GM19467 (cell line): ENCODE data around the gene PAMR1.
"Not testable (repeated sequence)": the region's sequence is repeated elsewhere in the genome, so short reads cannot be mapped to it uniquely, and the experiment has no call there.

Source experiments
- ATAC-seq: cut with Tn5 transposase; IDR thresholded peaks from one replicate; pipeline ENCODE4 v1.9.1; 2021; ENCODE audit warnings: mild to moderate bottlenecking, moderate library complexity; ENCODE audit not compliant: unreplicated experiment

The PAMR1 gene

DNA sequence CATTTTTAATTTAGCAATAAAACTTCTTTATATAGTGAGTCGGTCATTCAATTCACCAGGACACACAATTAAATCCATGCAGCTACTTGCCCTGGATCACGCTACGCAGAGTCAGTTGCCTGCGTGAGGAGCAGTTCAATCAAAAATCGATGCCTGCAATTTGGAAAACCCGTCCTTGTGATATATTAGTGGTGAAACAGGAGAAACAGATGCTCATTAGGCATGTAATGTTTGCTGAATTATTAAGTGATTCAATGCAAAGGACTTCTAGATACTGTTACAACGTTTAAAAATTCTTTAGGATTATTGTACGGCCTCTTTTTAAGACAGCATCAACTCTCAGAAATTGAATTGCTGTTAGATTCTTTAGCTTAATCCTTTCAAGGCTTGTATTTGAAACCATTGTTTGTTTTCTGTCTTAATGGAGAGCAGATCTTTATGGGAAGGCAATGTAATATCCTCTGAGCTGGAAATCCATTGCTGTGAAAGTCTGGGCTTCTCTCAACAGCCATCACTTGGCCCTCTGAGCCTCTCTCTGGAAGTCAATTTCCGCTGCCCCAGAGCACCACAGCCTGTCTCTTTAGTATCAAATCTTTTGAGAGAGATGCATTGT, 20.1 kb upstream of the PAMR1 start:
- no peak for ATAC-seq

DNA sequence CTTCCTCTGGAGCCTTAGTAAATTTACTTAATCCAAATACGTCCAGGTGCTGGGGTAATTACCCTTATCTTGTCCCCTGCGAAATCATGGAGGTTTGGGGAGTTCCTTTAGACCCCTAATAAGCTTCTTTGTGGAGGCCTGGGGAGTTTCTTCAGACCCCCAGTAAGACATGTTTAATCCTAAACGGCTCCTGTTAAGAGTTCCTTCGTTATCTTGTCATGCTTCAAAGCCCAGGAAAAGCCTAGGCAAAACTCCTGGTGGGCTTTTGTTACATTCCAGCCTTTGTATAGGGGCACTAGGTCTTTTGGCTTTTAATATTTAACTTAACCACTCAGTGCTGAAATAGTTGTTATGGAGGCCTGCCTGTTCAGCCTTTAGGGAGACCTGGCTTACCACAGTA, 18.1 kb upstream of the PAMR1 start:
- no peak for ATAC-seq

DNA sequence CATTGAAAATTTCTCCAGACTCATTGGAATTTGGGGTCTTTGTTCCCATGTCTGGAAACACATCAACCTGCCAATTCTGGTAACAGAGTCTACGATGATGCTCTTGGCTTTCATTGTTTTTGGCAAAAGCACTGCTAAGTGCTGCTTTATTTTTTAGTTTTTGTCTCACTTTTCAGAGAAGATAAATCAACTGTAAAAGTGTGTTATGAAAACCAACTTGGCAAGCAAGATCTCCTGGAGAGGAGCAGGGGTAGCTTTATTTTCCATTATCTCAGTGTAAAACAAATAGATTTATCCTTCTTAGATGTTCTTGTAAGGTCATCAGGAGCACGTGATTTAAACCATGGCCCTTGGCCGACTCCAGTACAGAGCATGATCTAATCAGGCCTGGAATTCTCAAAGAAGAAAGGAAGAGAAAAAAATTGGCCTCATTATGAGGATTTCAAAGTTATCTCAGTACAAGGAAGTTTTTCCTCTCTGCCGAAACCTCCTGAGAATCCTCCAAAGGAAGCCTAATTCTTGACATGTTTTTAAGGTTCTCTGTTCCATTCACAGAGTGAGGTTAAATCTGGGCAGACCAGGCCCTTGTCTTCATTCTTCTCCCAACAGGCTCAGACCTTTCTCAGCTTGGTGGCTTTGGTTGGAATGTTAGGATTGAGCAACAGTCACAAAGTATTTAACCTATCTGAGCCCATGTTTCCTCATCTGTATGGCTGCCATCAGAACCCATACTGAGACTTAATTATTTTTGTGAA, 16.4 kb upstream of the PAMR1 start:
- no peak for ATAC-seq

DNA sequence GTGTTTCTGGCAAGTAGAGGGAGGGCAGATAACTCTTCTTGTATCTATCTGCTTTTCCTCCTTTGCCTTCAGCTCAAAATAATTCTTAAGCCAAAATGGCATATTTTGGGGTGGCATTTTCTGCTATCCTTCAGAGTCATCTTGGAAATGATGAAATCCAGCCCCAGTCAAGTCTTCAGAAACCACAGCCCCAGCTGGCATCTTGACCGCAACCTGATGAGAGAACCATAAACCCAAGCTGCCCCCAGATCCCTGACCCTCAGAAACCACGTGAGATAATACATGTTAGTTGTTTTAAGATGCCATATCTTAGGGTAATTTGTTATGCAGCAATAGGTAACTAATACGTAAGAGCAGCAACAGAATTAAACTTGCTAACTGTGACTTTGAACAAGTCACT, 15.1 kb upstream of the PAMR1 start:
- ATAC-seq = no peak

DNA sequence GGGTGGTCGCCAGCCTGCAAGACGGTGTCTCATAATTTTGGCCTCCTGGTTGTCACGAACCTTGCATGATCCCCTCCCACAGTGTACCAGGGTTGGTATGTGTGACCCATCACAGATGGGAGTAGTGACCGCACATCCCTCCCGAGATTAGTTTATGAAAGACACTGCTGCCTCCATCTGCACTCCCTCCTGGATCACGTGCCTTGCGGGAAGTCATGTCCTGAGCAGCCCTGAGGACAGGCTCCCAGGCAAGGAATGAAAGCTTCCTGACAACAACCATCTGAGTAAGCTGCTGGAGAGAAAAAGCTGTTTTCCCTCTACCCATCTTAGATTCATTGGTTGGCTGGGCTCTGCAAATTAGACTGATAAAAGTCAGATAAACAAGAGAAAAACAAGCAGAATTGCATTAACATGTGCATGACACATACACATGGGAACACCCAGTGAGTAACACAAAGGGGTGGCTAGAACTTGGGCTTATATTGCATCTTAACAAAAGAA, 14.4 kb upstream of the PAMR1 start:
- ATAC-seq = no peak

DNA sequence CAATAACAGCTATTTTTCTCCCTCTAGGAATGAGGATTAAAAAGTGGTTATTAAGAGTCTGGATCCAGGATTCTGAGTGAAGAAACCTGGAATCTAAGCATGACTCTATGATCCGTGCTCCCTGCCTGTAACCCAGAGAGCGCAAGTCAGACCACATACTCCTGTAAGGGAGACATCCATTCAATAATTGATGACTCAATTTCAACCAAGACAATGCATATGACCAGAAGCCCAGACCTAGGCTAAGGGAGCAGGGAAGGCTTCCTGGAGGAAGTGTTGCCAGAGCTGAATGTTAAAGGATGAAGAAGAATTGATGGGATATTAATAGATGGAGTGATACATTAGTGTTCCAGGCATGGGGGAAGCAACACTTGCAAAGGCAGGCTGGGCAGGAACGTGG, 13.8 kb upstream of the PAMR1 start:
- no peak for ATAC-seq

DNA sequence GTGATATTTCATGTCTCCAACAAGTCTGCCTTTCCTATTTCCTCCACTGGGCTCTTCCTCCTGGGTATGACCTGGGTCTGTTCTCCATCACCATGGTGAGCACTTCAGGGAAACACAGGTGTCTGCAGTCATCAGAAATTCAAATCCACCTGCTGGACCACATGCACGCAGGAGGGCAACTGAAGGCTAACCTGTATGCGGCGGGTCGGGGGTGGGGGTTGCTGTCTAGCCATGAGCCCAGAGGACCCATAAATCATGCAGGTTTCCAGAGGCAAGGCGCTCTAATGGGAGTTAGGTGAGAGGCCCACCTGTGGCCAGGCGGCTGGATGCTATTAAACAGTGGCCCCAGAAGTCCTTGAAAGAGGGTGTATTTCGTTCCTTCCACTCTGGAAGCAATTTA, 11.1 kb upstream of the PAMR1 start:
- no peak for ATAC-seq

DNA sequence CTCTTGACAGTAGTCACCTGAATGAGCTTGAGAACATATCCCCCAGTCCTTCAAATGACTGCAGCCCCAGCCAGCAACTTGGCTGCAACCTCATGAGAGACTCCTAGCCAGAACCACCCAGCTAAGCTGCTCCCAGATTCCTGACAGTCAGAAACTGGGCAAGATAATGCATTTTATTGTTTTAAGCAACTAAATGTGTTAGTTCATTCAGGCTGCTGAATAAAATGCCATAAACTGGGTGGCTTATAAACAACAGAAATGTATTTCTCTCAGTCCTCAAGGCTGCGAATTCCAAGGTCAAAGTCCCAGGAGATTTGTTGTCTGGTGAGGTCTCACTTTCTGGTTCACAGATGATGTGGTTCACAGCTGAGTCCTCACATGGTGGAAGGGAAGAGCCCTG, 5.8 kb upstream of the PAMR1 start:
- no peak for ATAC-seq

DNA sequence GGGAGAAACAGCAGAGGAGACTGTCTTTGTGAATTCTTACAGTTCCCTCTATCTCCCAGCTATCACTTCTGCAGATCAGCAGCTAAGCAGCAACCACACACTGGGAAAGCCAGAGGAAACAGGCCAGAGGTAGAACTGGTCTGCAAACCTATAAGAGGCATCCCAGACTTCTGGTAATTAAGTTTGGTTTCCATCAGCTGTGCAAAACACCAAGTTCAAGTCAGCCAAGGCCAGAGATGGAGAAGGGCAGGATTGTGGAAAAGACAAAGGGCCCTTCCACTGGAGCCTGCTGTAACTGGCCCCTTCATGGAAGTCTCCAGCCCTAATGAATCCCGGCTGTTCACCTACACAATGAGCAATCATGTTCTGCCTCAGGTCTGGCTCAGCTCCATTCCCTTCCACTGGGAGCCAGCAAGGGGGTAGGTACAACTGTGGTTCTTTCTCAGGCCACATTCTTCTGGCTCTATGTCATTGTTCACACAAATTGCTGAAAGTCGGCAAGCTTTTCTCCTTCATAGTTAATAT, 4.6 kb upstream of the PAMR1 start:
- ATAC-seq = no peak

DNA sequence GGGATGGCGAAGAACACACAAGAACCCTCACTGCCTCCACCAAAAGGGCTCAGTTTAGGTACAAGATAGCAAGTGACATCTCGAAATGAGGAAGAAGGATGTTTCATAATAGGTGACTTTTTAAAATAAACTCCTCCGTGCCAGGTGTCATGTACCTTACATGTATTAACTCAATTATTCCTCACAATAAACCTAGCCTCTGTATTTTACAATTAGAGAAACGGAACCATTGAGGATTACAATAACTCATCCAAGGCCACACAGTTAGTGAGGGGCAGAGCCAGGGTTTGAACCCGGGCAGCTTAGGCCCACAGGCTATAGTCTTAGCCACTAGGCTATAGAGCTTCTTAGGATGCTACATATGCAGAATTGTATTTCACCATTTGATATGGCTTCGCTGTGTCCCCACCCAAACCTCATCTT, 965 bp upstream of the PAMR1 start:
- no peak for ATAC-seq

DNA sequence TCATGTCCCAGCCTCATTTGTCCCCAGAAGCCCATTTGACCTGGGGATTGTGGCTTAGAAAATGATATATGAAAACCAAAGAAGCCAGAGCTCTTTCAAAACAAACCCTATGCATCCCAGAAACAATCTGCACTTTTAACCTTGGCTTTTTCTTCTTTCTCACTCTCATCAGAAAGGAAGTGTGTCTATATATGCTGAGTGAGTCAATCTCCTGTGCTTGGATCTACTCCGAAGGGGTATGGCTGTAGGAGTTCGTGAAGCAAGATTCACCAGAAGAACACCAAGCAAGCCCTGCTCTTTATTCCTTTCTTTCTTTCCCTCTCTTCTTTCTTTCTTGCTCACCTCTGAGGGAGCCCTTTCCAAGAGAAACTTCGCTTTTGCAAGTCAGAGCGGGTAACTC, 636 bp downstream of the PAMR1 start:
- ATAC-seq = no peak

DNA sequence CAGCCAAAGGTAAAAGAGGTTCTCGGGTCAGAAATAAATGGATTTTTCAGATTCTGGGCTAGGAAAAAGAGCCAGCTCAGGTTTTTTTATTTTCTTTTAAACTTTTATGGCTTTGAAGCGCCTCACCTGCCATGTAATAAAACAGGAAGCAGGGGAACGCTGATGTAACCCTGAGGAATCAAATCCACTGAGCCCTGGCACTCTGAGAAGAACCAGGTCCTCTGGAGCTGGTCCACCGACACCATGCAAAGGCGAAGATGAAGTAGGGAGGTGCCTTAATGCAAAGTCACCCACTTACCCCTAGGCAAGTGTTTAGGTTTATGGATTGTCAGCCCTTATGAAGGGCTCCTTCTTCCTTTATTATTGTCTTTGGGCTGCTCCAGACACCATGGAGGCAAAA, 1.6 kb downstream of the PAMR1 start:
- no peak for ATAC-seq

DNA sequence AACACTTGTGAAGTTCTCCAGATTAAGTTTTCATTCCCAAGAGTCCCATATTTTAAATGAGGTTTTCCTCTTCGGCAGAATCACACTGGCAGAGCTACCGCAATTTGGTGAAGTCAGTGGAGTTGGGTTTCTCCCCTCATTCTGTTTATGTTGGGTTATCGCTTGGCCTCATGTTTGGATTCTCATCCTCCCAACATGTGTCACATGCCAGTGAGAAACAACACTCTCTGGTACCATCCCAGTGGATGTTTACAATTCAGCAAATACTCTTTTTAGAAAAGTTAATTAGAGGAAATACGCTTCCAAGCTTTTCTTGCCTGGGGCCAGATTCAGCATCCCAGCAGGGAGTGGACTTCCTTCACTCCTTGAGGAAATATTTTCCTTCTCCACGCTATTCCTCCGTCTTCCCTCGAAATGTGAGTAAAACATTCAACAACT, 2.1 kb downstream of the PAMR1 start:
- no peak for ATAC-seq

DNA sequence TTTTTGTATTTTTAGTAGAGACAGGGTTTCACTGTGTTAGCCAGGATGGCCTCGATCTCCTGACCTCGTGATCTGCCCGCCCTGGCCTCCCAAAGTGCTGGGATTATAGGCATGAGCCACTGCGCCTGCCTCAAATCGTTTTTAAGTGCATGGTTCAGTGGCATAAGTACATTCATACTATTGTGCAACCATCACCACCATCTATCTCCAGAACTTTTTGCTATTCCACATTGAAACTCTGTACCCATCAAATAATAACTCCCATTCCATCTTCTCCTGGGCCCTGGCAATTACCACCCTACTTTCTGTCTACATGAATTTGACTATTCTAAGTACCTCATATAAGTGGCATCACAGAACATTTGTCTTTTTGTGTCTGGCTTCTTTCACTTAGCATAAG, 3.3 kb downstream of the PAMR1 start:
- ATAC-seq = not testable (repeated sequence)

DNA sequence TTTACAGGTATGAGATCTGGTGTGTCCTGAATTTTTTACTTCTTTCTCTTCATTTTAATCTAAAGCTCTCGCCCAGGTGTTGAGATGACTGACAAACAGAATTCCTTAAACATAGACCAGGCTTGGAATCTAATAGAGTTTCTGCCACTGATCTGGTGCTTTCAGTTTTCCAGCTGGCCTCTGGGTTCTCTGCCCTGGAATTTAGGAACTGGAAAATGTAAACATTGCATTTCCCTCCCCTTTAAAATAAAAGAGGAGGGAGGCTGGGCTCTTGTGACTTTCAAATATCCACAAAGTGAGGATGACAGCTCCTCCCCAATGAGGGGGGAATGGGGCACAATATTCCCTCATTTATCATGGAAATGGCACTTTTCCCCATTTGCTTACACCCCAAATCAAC, 5.0 kb downstream of the PAMR1 start:
- no peak for ATAC-seq

DNA sequence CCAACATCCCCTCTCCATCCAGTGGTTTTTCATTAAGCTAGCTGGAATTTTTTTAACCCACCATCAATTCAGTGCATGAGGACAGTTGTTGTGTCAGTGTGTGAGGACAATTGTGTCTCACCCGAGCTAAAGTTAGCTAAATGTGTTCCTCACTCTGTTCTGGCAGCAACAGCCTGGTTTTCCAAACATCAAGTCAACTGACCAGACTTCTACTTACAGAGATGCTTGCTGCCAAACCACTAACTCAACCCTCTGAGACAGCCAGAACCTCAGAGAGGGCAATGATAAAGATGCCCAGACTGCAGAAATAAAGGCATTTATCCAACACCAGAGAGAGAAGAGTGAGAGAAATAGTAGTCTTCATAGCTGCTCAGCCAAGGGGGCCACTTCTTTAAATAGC, 6.7 kb downstream of the PAMR1 start:
- no peak for ATAC-seq

DNA sequence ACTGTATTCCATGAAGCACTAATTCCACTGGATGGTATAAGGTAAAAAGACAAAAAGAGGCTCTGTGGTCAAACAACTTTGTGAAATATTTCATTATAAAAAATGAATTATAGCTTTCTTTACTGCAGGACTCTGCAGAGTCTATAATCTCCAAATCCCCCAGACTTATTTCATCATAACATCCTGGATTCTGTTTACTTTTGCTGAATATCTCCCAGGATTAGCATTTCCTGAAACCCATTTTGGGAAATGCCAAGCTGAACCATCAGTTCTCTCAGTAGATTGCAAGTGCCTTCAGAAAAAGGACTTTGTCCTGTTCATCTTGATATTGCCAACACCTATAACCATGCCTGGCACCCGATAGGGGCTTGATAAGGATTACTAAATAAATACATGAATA, 7.9 kb downstream of the PAMR1 start:
- no peak for ATAC-seq

DNA sequence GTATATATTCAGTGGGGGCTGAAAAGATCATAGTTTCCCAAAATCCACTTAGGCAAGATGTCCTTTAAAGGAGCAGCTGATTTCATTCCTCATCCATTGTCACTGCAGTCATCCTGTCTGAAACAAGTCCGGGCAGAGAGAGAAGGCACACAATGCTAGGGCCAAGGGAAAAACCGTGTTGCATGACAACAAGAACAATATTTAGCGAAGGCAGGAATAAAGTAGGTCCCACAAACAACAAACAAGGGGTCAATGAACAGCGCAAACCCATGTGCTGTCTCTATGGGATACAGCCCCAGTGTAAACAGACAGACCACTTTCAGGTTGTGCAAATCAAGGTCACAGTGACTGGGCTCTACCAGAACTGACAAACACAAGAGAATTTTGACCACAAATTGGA, 9.0 kb downstream of the PAMR1 start:
- no peak for ATAC-seq

DNA sequence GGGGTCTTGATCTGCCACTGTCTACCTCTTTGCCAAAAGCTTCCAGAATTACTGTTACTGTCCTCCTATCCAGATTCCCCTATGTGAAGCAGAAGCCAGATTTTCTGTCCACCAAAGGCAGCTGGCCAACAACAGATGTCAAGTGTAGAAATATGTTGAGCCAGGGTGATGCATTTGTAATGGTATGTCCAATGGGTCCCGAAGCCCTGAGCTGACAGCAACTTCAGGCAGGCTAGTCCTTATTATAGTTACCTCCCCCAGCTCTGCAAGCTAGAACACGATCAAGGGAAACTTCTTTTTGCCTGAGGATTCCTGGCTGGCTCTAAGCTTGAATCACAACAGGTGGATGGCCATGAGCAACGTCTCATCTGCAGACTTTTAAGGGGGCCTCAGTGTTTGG, 10.2 kb downstream of the PAMR1 start:
- no peak for ATAC-seq

DNA sequence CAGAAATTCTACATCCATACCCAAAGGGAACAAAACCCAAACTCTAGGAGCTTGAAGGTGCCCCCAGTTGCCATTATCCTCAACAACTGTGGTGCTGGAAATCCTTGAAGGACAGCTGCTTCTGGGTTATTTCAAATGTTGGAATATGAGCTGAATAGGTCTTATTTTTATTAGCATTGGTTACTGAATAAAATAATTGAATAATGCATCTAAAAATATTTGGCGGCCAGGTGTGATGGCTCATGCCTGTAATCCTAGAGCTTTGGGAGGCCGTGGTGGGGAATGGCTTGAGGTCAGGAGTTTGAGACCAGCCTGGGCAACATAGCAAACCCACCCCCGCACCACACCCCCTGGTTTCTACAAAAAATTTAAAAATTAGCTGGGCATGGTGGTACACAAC, 10.9 kb downstream of the PAMR1 start:
- no peak for ATAC-seq

DNA sequence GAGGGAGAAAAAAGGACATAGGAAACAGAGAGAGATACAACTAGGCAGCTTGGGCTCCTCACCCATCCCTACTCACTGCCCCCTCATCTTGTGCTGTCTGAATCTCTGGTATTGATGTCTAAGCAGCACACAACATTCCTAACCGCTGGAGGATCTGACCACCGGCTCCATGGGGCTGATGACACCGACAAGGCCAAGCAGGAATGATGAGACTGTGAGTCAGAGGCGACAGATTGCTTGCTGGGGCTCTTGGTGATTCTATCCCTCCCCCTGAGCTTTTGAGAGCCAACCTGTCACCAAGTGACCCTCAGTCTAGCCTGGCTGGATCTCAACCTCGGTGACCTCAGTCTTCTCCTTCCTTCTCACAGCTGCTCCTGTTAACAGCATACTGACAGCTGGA, 13.8 kb downstream of the PAMR1 start:
- ATAC-seq = no peak

DNA sequence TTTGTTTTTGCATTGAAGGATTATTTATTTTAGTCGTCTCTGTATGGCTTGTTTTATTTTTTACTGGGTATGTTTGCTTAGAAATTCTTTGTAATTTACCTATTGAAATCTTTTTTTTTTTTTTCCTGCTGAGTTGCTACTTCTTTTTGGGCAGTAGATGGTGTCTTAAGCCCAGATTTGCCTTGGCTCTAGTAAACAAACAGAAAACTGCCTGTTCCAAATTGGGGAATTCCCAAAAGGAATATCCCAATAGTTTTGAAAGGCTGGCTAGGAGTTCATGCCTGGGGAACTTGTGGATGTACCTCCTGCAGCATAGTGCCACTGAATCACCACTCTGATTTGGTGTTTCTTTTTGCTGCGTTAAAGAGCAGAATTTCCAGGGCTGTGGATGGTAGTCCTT, 17.7 kb downstream of the PAMR1 start:
- ATAC-seq = no peak
